Skeletal muscle tissue (tissue), 4 donors: ENCODE data around the gene TFAP2C. TPM values are rescaled to one million over a fixed set of nuclear protein-coding genes. Genes with fewer than 3 reads are reported as not detected.

ENCODE experiments used
- H3K27ac ChIP-seq: one replicate; pipeline ENCODE4 v1.7.0; 2013; ENCODE audit warnings: mild to moderate bottlenecking, low read depth, low read length, inconsistent platforms
- H3K27me3 ChIP-seq, 3 donors: one replicate each; pipeline ENCODE4 v1.7.0; 2013; ENCODE audit warnings: low read length in 3 of 3; ENCODE audit not compliant: control insufficient read depth in 3 of 3, insufficient read depth in 3 of 3
- H3K36me3 ChIP-seq, 3 donors: one replicate each; pipeline ENCODE4 v1.7.0; 2013; ENCODE audit warnings: low read length in 3 of 3; ENCODE audit not compliant: control insufficient read depth in 3 of 3, insufficient read depth in 3 of 3
- H3K4me1 ChIP-seq, 3 donors: one replicate each; pipeline ENCODE4 v1.7.0; 2013; ENCODE audit warnings: low read length in 3 of 3, mild to moderate bottlenecking in 3 of 3; ENCODE audit not compliant: control insufficient read depth in 3 of 3, insufficient read depth in 3 of 3
- H3K4me3 ChIP-seq, 3 donors: one replicate each; pipeline ENCODE4 v1.7.0; 2013; ENCODE audit warnings: low read length in 3 of 3
- H3K9ac ChIP-seq, 3 donors: one replicate each; pipeline ENCODE4 v1.7.0; 2013; ENCODE audit warnings: low read length in 3 of 3, mild to moderate bottlenecking in 3 of 3, moderate library complexity in 2 of 3, low read depth in 1 of 3
- H3K9me3 ChIP-seq, 3 donors: one replicate each; pipeline ENCODE4 v1.7.0; 2013; ENCODE audit warnings: low read length in 3 of 3; ENCODE audit not compliant: control insufficient read depth in 3 of 3
- total RNA-seq: library from RNA; depleted of rRNA; stranded (reverse); fragments of >200 nt; gene quantifications from one replicate; pipeline ENCODE4 v1.2.3, GENCODE V29; 2014
- donor health status: Osteomylitis.

Gene TFAP2C
- total RNA-seq, 1 donor from 2014 or later = not detected

DNA sequence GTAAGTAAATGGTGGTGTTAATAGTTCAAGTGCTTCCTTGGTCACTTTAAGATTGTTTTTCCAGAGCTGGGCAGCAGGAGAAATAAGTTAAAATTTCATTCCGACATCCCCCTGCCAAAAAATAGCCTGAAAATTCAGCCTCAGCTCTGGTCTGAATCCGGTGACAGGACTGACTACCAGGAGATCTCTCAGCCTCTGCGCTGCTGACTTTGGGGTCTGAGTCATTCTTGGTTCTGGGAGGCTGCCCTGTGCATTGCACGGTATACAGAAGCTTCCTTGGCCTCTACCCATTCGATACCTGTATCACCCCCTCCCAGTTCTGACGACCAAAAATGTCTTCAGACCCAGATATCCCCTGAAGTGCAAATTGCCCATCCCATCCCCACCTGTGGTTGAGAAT lies 36.3 kb upstream of the TFAP2C start:
- Histone ChIP-seq H3K9me3 (no peaks in the 10 kb centered on the region), H3K27ac (no peak overlapping the region), H3K27me3 (peaks cover 0 to 2% (median 0%) of the 10 kb centered on the region in 3 donors), H3K4me3 (no peak overlapping the region), H3K36me3 (no peaks in the 10 kb centered on the region), H3K9ac (no peak overlapping the region), H3K4me1 (no peaks in the 10 kb centered on the region)

DNA sequence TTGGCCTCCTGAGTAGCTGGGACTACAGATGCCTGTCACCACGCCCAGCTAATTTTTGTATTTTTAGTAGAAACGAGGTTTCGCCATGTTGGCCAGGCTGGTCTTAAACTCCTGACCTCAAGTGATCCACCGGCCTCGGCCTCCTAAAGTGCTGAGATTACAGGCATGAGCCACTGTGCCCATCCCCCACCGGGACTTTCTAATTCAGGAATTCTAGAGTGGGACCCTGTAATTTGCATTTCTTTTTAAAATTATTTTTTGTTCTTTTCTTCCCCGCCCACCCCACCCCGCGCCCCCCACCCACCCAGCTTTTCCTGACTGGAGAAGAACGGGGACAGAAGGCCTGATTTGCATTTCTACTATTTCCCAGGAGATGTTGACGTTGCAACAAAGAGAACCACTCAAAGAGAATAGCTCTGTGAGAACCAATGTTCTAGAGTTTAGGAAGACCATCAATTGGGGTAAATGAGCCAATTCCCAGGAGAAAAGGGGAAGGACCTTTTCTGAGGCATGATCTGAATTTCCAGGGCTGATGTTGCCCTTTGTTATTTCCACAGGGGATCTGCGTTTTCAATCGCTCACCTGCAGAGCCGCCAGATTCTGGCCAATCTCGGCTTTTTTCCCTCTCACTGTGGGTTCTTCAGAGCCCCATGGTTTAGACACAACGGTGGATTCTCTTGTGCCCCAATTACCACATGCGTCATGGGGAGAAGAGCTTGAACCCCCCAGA lies 33.2 kb upstream of the TFAP2C start:
- H3K27ac ChIP-seq = no peak overlapping the region
- H3K9me3 ChIP-seq = no peaks in the 10 kb centered on the region
- no peaks in the 10 kb centered on the region for H3K36me3 ChIP-seq
- no peak overlapping the region for H3K4me3 ChIP-seq
- no peaks in the 10 kb centered on the region for H3K4me1 ChIP-seq
- H3K27me3 ChIP-seq = no peaks in the 10 kb centered on the region
- no peak overlapping the region for H3K9ac ChIP-seq

DNA sequence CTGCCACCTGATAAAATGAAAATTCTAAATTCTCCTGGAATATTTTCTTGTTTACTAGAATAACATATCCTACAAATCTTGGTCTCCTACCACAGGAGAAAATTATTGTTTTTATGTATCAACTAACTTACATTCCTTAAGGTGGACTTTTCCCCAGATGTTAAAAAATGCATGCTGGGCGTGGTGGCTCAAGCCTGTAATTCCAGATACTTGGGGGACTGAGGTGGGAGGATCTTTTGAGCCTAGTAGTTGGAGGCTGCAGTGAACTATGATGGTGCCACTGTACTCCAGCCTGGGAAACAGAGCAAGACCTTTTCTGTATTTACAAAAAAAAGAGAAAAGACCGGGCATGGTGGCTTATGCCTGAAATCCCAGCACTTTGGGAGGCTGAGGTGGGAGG lies 27.9 kb upstream of the TFAP2C start:
- Histone ChIP-seq H3K4me1 (no peaks in the 10 kb centered on the region), H3K27ac (no peak overlapping the region), H3K9ac (no peak overlapping the region), H3K27me3 (no peaks in the 10 kb centered on the region), H3K36me3 (no peaks in the 10 kb centered on the region), H3K4me3 (no peak overlapping the region), H3K9me3 (no peaks in the 10 kb centered on the region)

DNA sequence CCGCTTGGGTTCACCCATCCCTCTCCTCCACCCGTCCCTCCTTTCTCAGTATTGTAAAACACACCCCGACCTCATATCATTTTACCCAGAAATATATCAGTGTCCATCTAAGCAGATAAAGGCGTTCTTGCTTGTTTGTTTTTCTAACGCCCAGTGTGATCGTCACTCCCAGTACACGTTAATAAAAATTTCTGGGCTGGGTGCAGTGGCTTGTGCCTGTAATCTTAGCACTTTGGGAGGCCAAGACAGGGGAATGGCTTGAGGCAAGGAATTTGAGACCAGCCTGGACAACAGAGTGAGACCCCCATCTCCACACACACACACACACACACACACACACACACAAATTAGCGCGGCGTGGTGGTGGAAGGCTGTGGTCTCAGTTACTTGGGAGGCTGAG lies 24.4 kb upstream of the TFAP2C start:
- H3K4me1 ChIP-seq = no peaks in the 10 kb centered on the region

DNA sequence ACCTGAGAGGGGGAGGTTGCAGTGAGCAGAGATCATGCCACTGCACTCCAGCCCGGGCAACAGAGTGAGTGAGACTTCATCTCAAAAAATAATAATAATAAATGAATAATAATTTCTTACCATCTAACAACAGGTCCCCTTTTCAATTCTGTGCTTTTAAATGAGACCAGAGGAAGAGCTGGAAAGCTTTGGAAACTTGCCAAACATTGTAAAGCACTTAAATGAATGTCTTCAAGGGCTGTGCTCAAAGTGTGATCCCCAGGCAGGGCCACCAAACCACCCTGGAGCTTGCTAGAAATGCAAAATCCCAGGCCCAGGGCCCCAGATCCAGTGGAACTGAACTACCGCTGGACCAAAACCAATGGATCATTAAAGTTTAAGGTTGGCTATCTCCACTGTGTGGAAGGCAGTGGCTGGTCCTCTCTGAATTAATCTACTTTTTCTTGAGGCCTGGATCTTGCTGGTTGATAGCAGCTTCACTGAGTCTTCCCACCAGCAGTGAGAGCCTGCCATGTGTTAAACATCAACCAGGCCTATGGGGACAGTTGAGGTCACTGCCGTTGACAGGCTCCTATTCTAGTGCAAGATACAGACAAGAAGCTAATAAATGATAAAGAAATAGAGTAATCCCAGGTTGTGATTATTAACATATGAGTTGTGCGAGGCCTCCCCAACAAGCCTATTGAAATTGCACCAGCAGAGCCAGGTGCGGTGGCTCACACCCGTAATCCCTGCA lies 23.7 kb upstream of the TFAP2C start:
- Histone ChIP-seq H3K9me3 (no peaks in the 10 kb centered on the region), H3K4me1 (no peaks in the 10 kb centered on the region), H3K9ac (no peak overlapping the region), H3K27me3 (no peaks in the 10 kb centered on the region), H3K36me3 (no peaks in the 10 kb centered on the region), H3K27ac (no peak overlapping the region), H3K4me3 (no peak overlapping the region)

More for the DNA sequence above, 24.4 kb upstream of the TFAP2C start:
- Histone ChIP-seq H3K27me3 (no peaks in the 10 kb centered on the region), H3K27ac (no peak overlapping the region), H3K9ac (no peak overlapping the region), H3K4me3 (no peak overlapping the region), H3K9me3 (no peaks in the 10 kb centered on the region), H3K36me3 (no peaks in the 10 kb centered on the region)

DNA sequence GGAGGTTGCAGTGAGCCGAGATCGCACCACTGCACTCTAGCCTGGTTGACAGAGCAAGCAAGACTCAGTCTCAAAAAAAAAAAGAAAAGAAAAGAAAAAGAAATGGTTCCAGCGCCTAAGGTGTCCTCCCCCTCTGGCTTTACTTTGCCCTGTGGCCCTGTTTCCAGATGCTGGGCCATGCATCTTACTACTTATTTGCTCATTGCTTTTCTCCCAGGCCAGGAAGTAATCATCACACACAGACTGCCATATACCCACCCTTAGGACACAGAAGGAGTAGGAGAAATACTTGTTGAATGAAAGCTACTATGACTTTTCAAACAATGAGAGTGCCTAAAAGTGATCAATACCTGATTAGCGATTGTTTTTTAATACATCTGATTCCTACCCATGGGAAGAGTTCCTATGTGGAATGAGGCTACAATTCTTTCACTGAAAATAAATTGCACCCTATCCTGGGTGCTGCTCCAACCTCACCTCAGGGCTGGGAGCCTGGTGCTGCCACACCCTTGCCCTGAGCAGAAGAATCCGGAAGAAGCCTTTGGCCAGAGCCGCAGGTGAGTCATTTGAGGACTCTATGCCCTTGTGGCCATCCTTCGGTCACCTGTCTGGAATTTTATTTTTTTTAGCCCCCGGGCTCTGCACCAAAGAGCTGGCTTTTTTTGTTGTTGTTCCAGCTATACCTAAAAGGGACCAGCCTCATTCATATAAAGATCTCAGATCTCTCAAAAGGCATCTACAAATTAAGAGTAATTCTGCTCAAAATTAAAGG lies 22.7 kb upstream of the TFAP2C start:
- Histone ChIP-seq H3K27me3 (no peaks in the 10 kb centered on the region), H3K9me3 (no peaks in the 10 kb centered on the region), H3K9ac (no peak overlapping the region), H3K4me1 (no peaks in the 10 kb centered on the region), H3K4me3 (no peak overlapping the region), H3K36me3 (no peaks in the 10 kb centered on the region), H3K27ac (no peak overlapping the region)

DNA sequence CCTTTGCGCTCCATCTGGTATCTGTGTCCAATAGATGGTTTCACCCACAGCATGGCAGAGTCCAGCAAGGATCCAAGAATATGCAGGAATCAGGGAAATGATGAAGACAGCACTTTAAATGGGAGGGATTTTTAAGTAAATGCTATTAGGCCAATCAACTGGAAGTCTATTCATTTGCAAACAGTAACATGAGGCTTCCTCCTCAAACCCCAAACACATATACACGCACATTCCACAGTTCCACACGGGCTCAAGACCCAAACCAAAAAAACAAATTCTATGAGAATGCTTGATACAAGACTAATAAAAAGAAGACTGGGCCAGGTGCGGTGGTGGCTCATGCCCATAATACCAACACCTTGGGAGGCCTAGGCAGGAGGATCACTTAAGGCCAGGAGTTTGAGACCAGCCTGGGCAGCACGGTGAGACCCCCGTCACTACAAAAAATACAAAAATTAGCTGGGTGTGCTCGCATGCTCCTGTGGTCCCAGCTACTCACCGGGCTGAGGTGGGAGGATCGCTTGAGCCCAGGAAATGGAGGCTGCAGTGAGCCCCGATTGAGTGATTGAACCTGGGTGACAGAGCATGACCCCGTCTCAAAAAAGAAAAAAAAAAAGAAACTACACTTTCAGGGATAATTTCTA lies 21.9 kb upstream of the TFAP2C start:
- H3K27ac ChIP-seq = no peak overlapping the region
- no peaks in the 10 kb centered on the region for H3K27me3 ChIP-seq
- H3K36me3 ChIP-seq = no peaks in the 10 kb centered on the region
- no peak overlapping the region for H3K4me3 ChIP-seq
- no peak overlapping the region for H3K9ac ChIP-seq
- no peaks in the 10 kb centered on the region for H3K4me1 ChIP-seq
- H3K9me3 ChIP-seq = no peaks in the 10 kb centered on the region

DNA sequence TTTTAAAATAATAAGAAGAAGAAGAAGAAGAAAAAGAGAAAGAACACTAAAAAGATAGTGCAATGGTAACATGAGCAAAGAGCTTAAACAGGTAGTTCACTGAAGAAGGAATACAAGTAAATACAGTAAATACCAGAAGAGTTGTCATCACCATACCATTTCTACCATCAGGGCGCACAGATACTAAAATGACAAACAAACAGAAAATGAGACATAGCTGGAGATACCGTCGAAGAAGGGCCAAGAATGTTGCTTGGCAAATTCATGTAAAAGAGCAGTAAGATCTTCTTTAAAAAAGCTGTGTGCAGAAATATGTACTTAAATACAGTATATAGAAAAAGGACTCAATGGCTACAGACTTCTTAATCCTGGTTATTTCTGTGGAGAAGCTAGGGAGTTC lies 20.7 kb upstream of the TFAP2C start:
- H3K4me3 ChIP-seq = no peak overlapping the region
- H3K27me3 ChIP-seq = no peaks in the 10 kb centered on the region
- no peak overlapping the region for H3K27ac ChIP-seq
- no peak overlapping the region for H3K9ac ChIP-seq
- no peaks in the 10 kb centered on the region for H3K9me3 ChIP-seq
- H3K36me3 ChIP-seq = no peaks in the 10 kb centered on the region
- H3K4me1 ChIP-seq = no peaks in the 10 kb centered on the region

DNA sequence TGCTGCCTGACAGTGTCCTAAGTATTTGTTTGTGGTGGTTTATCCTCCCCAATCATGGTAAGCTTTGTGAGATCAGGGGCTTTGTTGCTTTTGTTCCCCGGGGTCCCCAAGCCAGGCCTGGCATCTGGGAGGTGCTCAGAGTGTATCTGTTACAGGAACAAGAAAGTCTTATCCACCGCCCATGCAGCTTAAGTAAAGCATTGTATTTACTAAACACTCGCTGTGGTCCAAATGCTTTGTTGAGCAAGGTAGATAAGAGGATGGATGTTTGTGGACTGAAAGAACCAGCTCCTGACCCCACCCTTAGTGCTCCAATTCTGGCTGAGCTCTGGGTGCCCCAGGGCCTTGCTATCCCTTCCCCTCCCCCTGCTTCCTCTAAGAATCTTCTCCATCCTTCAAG lies 19.8 kb upstream of the TFAP2C start:
- H3K4me1 ChIP-seq = no peaks in the 10 kb centered on the region
- no peaks in the 10 kb centered on the region for H3K27me3 ChIP-seq
- H3K27ac ChIP-seq = no peak overlapping the region
- H3K36me3 ChIP-seq = no peaks in the 10 kb centered on the region
- H3K4me3 ChIP-seq = no peak overlapping the region
- no peak overlapping the region for H3K9ac ChIP-seq
- H3K9me3 ChIP-seq = no peaks in the 10 kb centered on the region
